ENCODE data around the gene MAP1LC3B2.
"Not testable (repeated sequence)": the region's sequence is repeated elsewhere in the genome, so short reads cannot be mapped to it uniquely, and the experiment has no call there.

The MAP1LC3B2 gene

GRCh38 chr12:116561181-116561821 is 2.1 kb downstream of the MAP1LC3B2 start:
- DNase-seq: no peak

GRCh38 chr12:116562090-116562489 is 2.9 kb downstream of the MAP1LC3B2 start:
- DNase-seq: no peak

GRCh38 chr12:116563262-116563661 is 4.1 kb downstream of the MAP1LC3B2 start:
- no peak for DNase-seq

GRCh38 chr12:116564080-116564479 is 4.9 kb downstream of the MAP1LC3B2 start:
- DNase-seq: no peak

- DNase-seq: not testable (repeated sequence)
These were observed 6.0 kb downstream of the MAP1LC3B2 start for GRCh38 chr12:116565221-116565620.

GRCh38 chr12:116565963-116566362 is 6.8 kb downstream of the MAP1LC3B2 start:
- no peak for DNase-seq

GRCh38 chr12:116568203-116568602 is 9.0 kb downstream of the MAP1LC3B2 start:
- DNase-seq: no peak

- no peak for DNase-seq
These were observed 11.9 kb downstream of the MAP1LC3B2 start for GRCh38 chr12:116571089-116571488.

GRCh38 chr12:116573776-116574175 is 14.6 kb downstream of the MAP1LC3B2 start:
- DNase-seq: no peak

GRCh38 chr12:116575754-116576153 is 16.6 kb downstream of the MAP1LC3B2 start:
- DNase-seq: not testable (repeated sequence)

- no peak for DNase-seq
These were observed 18.0 kb downstream of the MAP1LC3B2 start for GRCh38 chr12:116577154-116577561.

- no peak for DNase-seq
These were observed 18.9 kb downstream of the MAP1LC3B2 start for GRCh38 chr12:116578051-116578450.

GRCh38 chr12:116582610-116583009 is 23.4 kb downstream of the MAP1LC3B2 start:
- no peak for DNase-seq

GRCh38 chr12:116583129-116583694 is 24.0 kb downstream of the MAP1LC3B2 start:
- no peak for DNase-seq

GRCh38 chr12:116587270-116587669 is 28.1 kb downstream of the MAP1LC3B2 start:
- DNase-seq: no peak

- DNase-seq: no peak
These were observed 29.3 kb downstream of the MAP1LC3B2 start for GRCh38 chr12:116588390-116589028.

GRCh38 chr12:116589581-116589980 is 30.4 kb downstream of the MAP1LC3B2 start:
- no peak for DNase-seq

GRCh38 chr12:116590561-116590960 is 31.4 kb downstream of the MAP1LC3B2 start:
- DNase-seq: no peak

GRCh38 chr12:116591855-116592637 is 32.9 kb downstream of the MAP1LC3B2 start:
- DNase-seq: no peak

GRCh38 chr12:116592731-116593130 is 33.5 kb downstream of the MAP1LC3B2 start:
- DNase-seq: no peak

GRCh38 chr12:116594325-116595038 is 35.3 kb downstream of the MAP1LC3B2 start:
- DNase-seq: peak; percentile 72

GRCh38 chr12:116595186-116595585 is 36.0 kb downstream of the MAP1LC3B2 start:
- DNase-seq: no peak

GRCh38 chr12:116595672-116596071 is 36.5 kb downstream of the MAP1LC3B2 start:
- DNase-seq: no peak
